OCI-LY1 (cell line): ENCODE measurements around the gene ADAMTS8.

Experiments used
- H2AFZ ChIP-seq: fragments of 200-600 bp; sonication (generic), shearing (Covaris generic); 2 replicates; pipeline ENCODE4 v1.6.0; 2014; ENCODE audit warnings: antibody characterized with exemption, mild to moderate bottlenecking, low read length
- H3F3A ChIP-seq: fragments of 200-600 bp; sonication (generic), shearing (Covaris generic); 2 replicates; pipeline ENCODE4 v1.6.0; 2014; ENCODE audit warnings: mild to moderate bottlenecking, antibody characterized with exemption, low read length, moderate library complexity; ENCODE audit not compliant: insufficient read depth
- H3K27ac ChIP-seq: fragments of 200-600 bp; sonication (generic); 2 replicates; pipeline ENCODE4 v1.5.1; 2014; ENCODE audit warnings: low read length, mixed run types, mild to moderate bottlenecking, low read depth; ENCODE audit not compliant: poor library complexity, severe bottlenecking
- H3K27me3 ChIP-seq: fragments of 200-600 bp; sonication (generic); 2 replicates; pipeline ENCODE4 v1.6.0; 2014; ENCODE audit warnings: antibody characterized with exemption, mild to moderate bottlenecking, low read length, moderate library complexity; ENCODE audit not compliant: insufficient read depth
- H3K36me3 ChIP-seq: fragments of 200-600 bp; sonication (generic); 2 replicates; pipeline ENCODE4 v1.6.1; 2014; ENCODE audit warnings: mild to moderate bottlenecking, antibody characterized with exemption, low read length, moderate library complexity, mixed read lengths; ENCODE audit not compliant: insufficient read depth
- H3K4me1 ChIP-seq: fragments of 200-600 bp; sonication (generic); 2 replicates; pipeline ENCODE4 v1.5.1; 2014; ENCODE audit warnings: mild to moderate bottlenecking, low read length, moderate library complexity; ENCODE audit not compliant: insufficient read depth, severe bottlenecking
- H3K4me2 ChIP-seq: fragments of 200-600 bp; sonication (generic), shearing (Covaris generic); 2 replicates; pipeline ENCODE4 v1.6.1; 2014; ENCODE audit warnings: low read length
- H3K4me3 ChIP-seq: fragments of 200-600 bp; sonication (generic); 2 replicates; pipeline ENCODE4 v1.5.1; 2014; ENCODE audit warnings: low read length, low read depth, mild to moderate bottlenecking, mixed read lengths; ENCODE audit not compliant: poor library complexity, severe bottlenecking
- H3K79me2 ChIP-seq: fragments of 200-600 bp; shearing (Covaris generic); 2 replicates; pipeline ENCODE4 v1.6.1; 2016; ENCODE audit warnings: mixed run types, low read length, mixed read lengths; ENCODE audit not compliant: insufficient read depth
- H3K9ac ChIP-seq: fragments of 200-600 bp; sonication (generic), shearing (Covaris generic); 2 replicates; pipeline ENCODE4 v1.6.1; 2014; ENCODE audit warnings: mild to moderate bottlenecking, low read length, mixed read lengths
- H3K9me2 ChIP-seq: fragments of 200-600 bp; sonication (generic), shearing (Covaris generic); 2 replicates; pipeline ENCODE4 v1.6.1; 2014; ENCODE audit warnings: low read depth, mild to moderate bottlenecking, low read length, mixed read lengths
- H3K9me3 ChIP-seq: fragments of 200-600 bp; shearing (Covaris generic); 2 replicates; pipeline ENCODE4 v1.6.1; 2014; ENCODE audit warnings: low read length, mixed read lengths
- H4K20me1 ChIP-seq: fragments of 200-600 bp; sonication (generic), shearing (Covaris generic); 2 replicates; pipeline ENCODE4 v1.6.0; 2016; ENCODE audit warnings: mild to moderate bottlenecking, low read length; ENCODE audit not compliant: insufficient read depth
- EZH2 ChIP-seq: fragments of 200-600 bp; sonication (generic), shearing (Covaris generic); IDR thresholded peaks from 2 replicates; pipeline ENCODE4 v1.8.0; 2017; ENCODE audit warnings: borderline replicate concordance, mixed run types, mild to moderate bottlenecking, antibody characterized with exemption, low read length, moderate library complexity, mixed read lengths
- TF ChIP-seq, protein P1 (sequence below): fragments of 200-600 bp; sonication (generic), shearing (Covaris generic); IDR thresholded peaks from 2 replicates; pipeline ENCODE4 v1.5.1; 2017; ENCODE audit warnings: mild to moderate bottlenecking, antibody characterized with exemption, low read length, moderate library complexity, mixed read lengths

Gene ADAMTS8

DNA sequence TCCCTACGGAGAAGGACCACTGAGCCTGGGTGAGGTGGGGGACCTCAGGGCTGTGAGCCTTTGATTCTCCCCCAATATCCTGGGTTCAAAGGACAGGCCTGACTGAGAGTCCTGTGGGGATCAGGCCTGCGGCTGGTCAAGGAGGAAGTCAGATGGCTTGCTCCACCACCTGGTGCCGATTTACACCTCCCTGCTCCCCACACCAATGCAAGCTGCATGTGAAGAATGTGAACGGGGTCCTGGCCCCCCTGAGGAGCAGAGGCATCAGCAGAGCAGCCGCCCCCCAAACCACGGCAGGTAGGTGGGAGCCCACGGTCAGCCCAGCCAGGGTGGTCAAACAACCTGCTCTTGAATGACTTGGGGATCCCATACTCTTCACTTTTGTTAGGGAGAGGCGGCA is 6.7 kb downstream of the ADAMTS8 start:
- Histone ChIP-seq H3K9me2 (no peaks in the 10 kb centered on the region), H3K79me2 (no peaks in the 10 kb centered on the region), H3K36me3 (no peaks in the 10 kb centered on the region), H2AFZ (no peak overlapping the region), H3K27ac (no peak overlapping the region), H3K27me3 (no peaks in the 10 kb centered on the region), H3K9ac (no peak overlapping the region), H3F3A (no peaks in the 10 kb centered on the region), H3K9me3 (no peaks in the 10 kb centered on the region), H3K4me1 (no peaks in the 10 kb centered on the region), H4K20me1 (no peaks in the 10 kb centered on the region), H3K4me3 (no peak overlapping the region), H3K4me2 (no peak overlapping the region)
- TF ChIP-seq, protein P1, sequence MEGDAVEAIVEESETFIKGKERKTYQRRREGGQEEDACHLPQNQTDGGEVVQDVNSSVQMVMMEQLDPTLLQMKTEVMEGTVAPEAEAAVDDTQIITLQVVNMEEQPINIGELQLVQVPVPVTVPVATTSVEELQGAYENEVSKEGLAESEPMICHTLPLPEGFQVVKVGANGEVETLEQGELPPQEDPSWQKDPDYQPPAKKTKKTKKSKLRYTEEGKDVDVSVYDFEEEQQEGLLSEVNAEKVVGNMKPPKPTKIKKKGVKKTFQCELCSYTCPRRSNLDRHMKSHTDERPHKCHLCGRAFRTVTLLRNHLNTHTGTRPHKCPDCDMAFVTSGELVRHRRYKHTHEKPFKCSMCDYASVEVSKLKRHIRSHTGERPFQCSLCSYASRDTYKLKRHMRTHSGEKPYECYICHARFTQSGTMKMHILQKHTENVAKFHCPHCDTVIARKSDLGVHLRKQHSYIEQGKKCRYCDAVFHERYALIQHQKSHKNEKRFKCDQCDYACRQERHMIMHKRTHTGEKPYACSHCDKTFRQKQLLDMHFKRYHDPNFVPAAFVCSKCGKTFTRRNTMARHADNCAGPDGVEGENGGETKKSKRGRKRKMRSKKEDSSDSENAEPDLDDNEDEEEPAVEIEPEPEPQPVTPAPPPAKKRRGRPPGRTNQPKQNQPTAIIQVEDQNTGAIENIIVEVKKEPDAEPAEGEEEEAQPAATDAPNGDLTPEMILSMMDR = no peak
- no peak for TF ChIP-seq EZH2

DNA sequence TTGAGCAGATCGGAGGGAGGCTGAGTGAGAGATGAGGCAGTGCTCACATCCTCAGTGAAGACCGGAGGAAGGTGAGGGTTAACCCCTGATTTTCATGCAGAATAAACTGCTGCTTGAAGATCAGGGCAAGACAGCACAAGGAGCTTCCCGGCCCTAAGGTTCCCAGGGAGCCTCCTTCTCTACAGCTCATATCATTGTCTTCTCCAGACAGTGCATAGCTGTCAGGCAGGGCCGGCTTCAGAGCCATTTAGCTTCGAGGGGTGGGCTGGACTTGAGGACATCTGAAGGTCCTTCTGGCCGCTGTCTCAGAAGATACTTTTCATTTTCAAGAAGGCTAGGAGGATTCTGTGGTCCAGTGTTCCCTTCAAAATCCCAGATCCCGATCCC is 7.2 kb downstream of the ADAMTS8 start:
- H3K9ac ChIP-seq = no peak overlapping the region
- H3K9me2 ChIP-seq = no peaks in the 10 kb centered on the region
- no peaks in the 10 kb centered on the region for H4K20me1 ChIP-seq
- TF ChIP-seq, protein P1 = no peak
- no peak for TF ChIP-seq EZH2
- H3K4me1 ChIP-seq = no peaks in the 10 kb centered on the region
- H3K4me3 ChIP-seq = no peak overlapping the region
- no peaks in the 10 kb centered on the region for H3K9me3 ChIP-seq
- H2AFZ ChIP-seq = no peak overlapping the region
- H3K27me3 ChIP-seq = no peaks in the 10 kb centered on the region
- H3K4me2 ChIP-seq = no peak overlapping the region
- H3K79me2 ChIP-seq = no peaks in the 10 kb centered on the region
- no peaks in the 10 kb centered on the region for H3F3A ChIP-seq
- no peak overlapping the region for H3K27ac ChIP-seq
- H3K36me3 ChIP-seq = no peaks in the 10 kb centered on the region

DNA sequence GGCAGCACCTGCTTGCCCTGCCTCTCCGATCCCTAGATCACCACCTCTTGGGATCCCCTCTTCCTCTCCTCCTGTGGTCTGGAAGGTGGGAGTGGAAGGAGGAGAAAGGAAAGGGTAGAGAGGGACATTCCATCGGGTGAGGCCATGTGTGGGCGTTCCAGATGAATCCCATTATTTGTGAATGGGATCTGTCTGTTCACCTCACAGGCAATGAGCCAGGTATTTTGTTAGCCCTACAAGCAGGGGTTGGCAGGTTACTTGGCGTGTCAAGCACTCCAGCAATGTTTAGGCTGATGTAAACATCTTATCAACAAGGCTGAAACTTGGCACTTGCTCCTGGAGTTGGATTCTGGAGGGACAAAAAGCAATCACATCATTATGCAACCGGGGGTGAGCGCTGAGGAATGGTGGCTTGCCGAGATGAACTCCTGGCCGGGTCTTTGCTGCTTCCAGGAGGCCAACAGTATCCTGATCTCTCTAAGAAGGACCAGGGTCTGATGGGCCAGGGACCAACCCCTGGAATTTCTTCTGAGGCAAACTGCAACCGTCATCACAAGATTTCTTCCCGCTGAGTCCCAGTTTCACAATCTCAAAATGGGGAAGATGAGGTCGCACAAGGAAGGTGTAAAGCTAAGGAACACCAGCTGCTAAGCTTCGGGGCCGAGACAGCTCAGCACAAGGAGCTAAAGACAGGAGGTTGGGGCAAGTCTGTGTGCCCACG is 7.8 kb downstream of the ADAMTS8 start:
- Histone ChIP-seq H3K9ac (no peak overlapping the region), H3K9me2 (no peaks in the 10 kb centered on the region), H3K4me1 (no peaks in the 10 kb centered on the region), H3K4me3 (no peak overlapping the region), H2AFZ (no peak overlapping the region), H3K27me3 (no peaks in the 10 kb centered on the region), H3K79me2 (no peaks in the 10 kb centered on the region), H4K20me1 (no peaks in the 10 kb centered on the region), H3K9me3 (no peaks in the 10 kb centered on the region), H3K36me3 (no peaks in the 10 kb centered on the region), H3F3A (no peaks in the 10 kb centered on the region), H3K4me2 (no peak overlapping the region), H3K27ac (no peak overlapping the region)
- no peak for TF ChIP-seq EZH2

DNA sequence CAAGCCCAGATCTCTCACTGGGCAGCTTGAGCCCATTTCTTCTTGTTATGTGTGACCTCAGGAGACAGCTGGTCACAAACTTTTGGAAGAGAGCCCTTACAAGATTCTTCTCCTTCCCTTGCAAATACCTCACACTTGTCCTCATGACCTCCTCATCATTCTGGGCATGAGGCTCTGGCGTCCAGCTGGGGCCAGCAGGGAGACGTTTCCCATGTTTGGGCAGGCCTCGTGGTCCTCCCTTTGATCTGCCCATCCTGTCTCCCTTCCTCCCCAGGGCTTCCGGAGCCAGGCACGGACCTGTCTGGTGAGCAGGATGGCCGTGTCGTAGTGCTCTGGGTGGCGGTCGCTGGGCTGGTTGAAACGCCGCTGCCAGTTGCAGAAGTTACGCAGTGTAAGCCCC is 9.7 kb downstream of the ADAMTS8 start:
- H3F3A ChIP-seq = no peaks in the 10 kb centered on the region
- H3K27me3 ChIP-seq = no peaks in the 10 kb centered on the region
- H2AFZ ChIP-seq = no peak overlapping the region
- H3K9me2 ChIP-seq = no peaks in the 10 kb centered on the region
- no peaks in the 10 kb centered on the region for H3K4me1 ChIP-seq
- no peak overlapping the region for H3K27ac ChIP-seq
- H3K9me3 ChIP-seq = no peaks in the 10 kb centered on the region
- no peak overlapping the region for H3K4me3 ChIP-seq
- no peak for TF ChIP-seq EZH2
- TF ChIP-seq, protein P1 = no peak
- no peak overlapping the region for H3K9ac ChIP-seq
- H3K36me3 ChIP-seq = no peaks in the 10 kb centered on the region
- no peaks in the 10 kb centered on the region for H3K79me2 ChIP-seq
- H4K20me1 ChIP-seq = no peaks in the 10 kb centered on the region
- no peak overlapping the region for H3K4me2 ChIP-seq
